Ishikawa (cell line): ENCODE results near the gene AMPD2.

Source experiments
- CEBPB ChIP-seq: IDR thresholded peaks from 2 replicates; pipeline ENCODE4 v1.6.1; 2012
- CREB1 ChIP-seq: IDR thresholded peaks from 2 replicates; pipeline ENCODE4 v1.6.1; 2012; ENCODE audit warnings: low read depth
- EGR1 ChIP-seq: IDR thresholded peaks from 2 replicates; pipeline ENCODE4 v1.6.1; 2012
- FOXM1 ChIP-seq: IDR thresholded peaks from 2 replicates; pipeline ENCODE4 v1.6.1; 2012; ENCODE audit warnings: low read depth, borderline replicate concordance
- MAX ChIP-seq: IDR thresholded peaks from 2 replicates; pipeline ENCODE4 v1.6.1; 2012
- NFIC ChIP-seq: IDR thresholded peaks from 2 replicates; pipeline ENCODE4 v1.6.1; 2012
- RAD21 ChIP-seq: IDR thresholded peaks from 2 replicates; pipeline ENCODE4 v1.6.1; 2012; ENCODE audit warnings: low read depth
- REST ChIP-seq: IDR thresholded peaks from 2 replicates; pipeline ENCODE4 v1.6.1; 2012; ENCODE audit warnings: low read depth, mild to moderate bottlenecking
- TAF1 ChIP-seq: IDR thresholded peaks from 2 replicates; pipeline ENCODE4 v1.6.1; 2012; ENCODE audit warnings: low read depth, mild to moderate bottlenecking
- TCF12 ChIP-seq: IDR thresholded peaks from 2 replicates; pipeline ENCODE4 v1.6.1; 2012; ENCODE audit warnings: low read depth
- TEAD4 ChIP-seq: IDR thresholded peaks from 2 replicates; pipeline ENCODE4 v1.6.1; 2012
- USF1 ChIP-seq: IDR thresholded peaks from 2 replicates; pipeline ENCODE4 v1.6.1; 2012
- YY1 ChIP-seq: IDR thresholded peaks from 2 replicates; pipeline ENCODE4 v1.6.1; 2012; ENCODE audit warnings: low read depth
- ZBTB7A ChIP-seq: IDR thresholded peaks from 2 replicates; pipeline ENCODE4 v1.6.1; 2012; ENCODE audit warnings: low read depth

Gene AMPD2

GRCh38 chr1:109630081-109630897 lies 10.7 kb downstream of the AMPD2 start:
- no peak for TF ChIP-seq CEBPB
- TF ChIP-seq RAD21: peak; percentile 34
- TF ChIP-seq ZBTB7A: peak; percentile 63; the same call in 1 of the 2 replicates

- TF ChIP-seq ZBTB7A: no peak
- no peak for TF ChIP-seq TCF12
- no peak for TF ChIP-seq CREB1
- TF ChIP-seq CEBPB: no peak
- no peak for TF ChIP-seq TAF1
- TF ChIP-seq REST: no peak
- TF ChIP-seq USF1: no peak
These were observed 11.4 kb downstream of the AMPD2 start for GRCh38 chr1:109630898-109631512.

GRCh38 chr1:109631513-109632505 lies 12.2 kb downstream of the AMPD2 start:
- TF ChIP-seq TAF1: no peak
- TF ChIP-seq TEAD4: no peak
- no peak for TF ChIP-seq USF1
- no peak for TF ChIP-seq RAD21
- TF ChIP-seq EGR1: no peak
- TF ChIP-seq ZBTB7A: no peak
- TF ChIP-seq CREB1: no peak
- no peak for TF ChIP-seq YY1
- no peak for TF ChIP-seq REST
- TF ChIP-seq TCF12: no peak
- no peak for TF ChIP-seq MAX
- TF ChIP-seq NFIC: no peak
- no peak for TF ChIP-seq FOXM1

GRCh38 chr1:109632671-109633346 lies 13.2 kb downstream of the AMPD2 start:
- TF ChIP-seq CREB1: no peak
- no peak for TF ChIP-seq CEBPB
- no peak for TF ChIP-seq NFIC
- TF ChIP-seq REST: no peak
- TF ChIP-seq TEAD4: no peak
- TF ChIP-seq FOXM1: no peak
- TF ChIP-seq TCF12: no peak
- no peak for TF ChIP-seq ZBTB7A
